Trophoblast cell (in vitro differentiated cells and primary cell): ENCODE results near the gene DNASE1L1.

Experiments used
- DNase-seq, 2 donors: peaks; one replicate each; pipeline ENCODE4 v3.0.0-alpha.2; 2016
- H2AFZ ChIP-seq: 2 replicates; pipeline ENCODE4 v1.6.1; 2013; ENCODE audit warnings: low read length, moderate library complexity, mild to moderate bottlenecking; ENCODE audit not compliant: insufficient read depth, poor library complexity
- H2AK5ac ChIP-seq: 2 replicates; pipeline ENCODE4 v1.6.1; 2013; ENCODE audit warnings: mild to moderate bottlenecking, low read length
- H2BK120ac ChIP-seq: 2 replicates; pipeline ENCODE4 v1.6.1; 2013; ENCODE audit warnings: low read length, mild to moderate bottlenecking, moderate library complexity; ENCODE audit not compliant: insufficient read depth, poor library complexity
- H2BK12ac ChIP-seq: 2 replicates; pipeline ENCODE4 v1.6.1; 2013; ENCODE audit warnings: mild to moderate bottlenecking, low read length, moderate library complexity
- H2BK5ac ChIP-seq: 2 replicates; pipeline ENCODE4 v1.6.1; 2013; ENCODE audit warnings: low read length, low read depth, moderate library complexity, mild to moderate bottlenecking; ENCODE audit not compliant: poor library complexity
- H3K14ac ChIP-seq: 2 replicates; pipeline ENCODE4 v1.6.1; 2013; ENCODE audit warnings: mild to moderate bottlenecking, low read length
- H3K18ac ChIP-seq: 2 replicates; pipeline ENCODE4 v1.6.1; 2013; ENCODE audit warnings: mild to moderate bottlenecking, low read length
- H3K23ac ChIP-seq: 2 replicates; pipeline ENCODE4 v1.6.1; 2013; ENCODE audit warnings: low read length
- H3K27ac ChIP-seq: 2 replicates; pipeline ENCODE4 v1.5.1; 2013; ENCODE audit warnings: low read depth, mild to moderate bottlenecking, inconsistent platforms, low read length, moderate library complexity
- H3K27me3 ChIP-seq: 2 replicates; pipeline ENCODE4 v1.6.1; 2013; ENCODE audit warnings: inconsistent platforms, mild to moderate bottlenecking, low read length, moderate library complexity; ENCODE audit not compliant: insufficient read depth
- H3K36me3 ChIP-seq, 2 experiments: 1 replicate in 1 of 2; 2 replicates in 1 of 2; pipeline ENCODE4 v1.6.1; 2013; ENCODE audit warnings: low read length in 2 of 2, mild to moderate bottlenecking in 2 of 2, moderate library complexity in 1 of 2; ENCODE audit not compliant: insufficient read depth in 2 of 2, control insufficient read depth in 1 of 2
- H3K4ac ChIP-seq: 2 replicates; pipeline ENCODE4 v1.6.1; 2013; ENCODE audit warnings: low read depth, mild to moderate bottlenecking, low read length, moderate library complexity
- H3K4me1 ChIP-seq, 2 experiments: 1 replicate in 1 of 2; 2 replicates in 1 of 2; pipeline ENCODE4 v1.6.1; 2013; ENCODE audit warnings: low read length in 2 of 2, mild to moderate bottlenecking in 2 of 2, moderate library complexity in 1 of 2; ENCODE audit not compliant: insufficient read depth in 2 of 2, control insufficient read depth in 1 of 2
- H3K4me2 ChIP-seq: 2 replicates; pipeline ENCODE4 v1.6.1; 2013; ENCODE audit warnings: inconsistent platforms, mild to moderate bottlenecking, low read length, moderate library complexity
- H3K4me3 ChIP-seq: 2 replicates; pipeline ENCODE4 v1.5.1; 2013; ENCODE audit warnings: mild to moderate bottlenecking, low read depth, low read length, inconsistent platforms
- H3K79me1 ChIP-seq: one replicate; pipeline ENCODE4 v1.6.1; 2013; ENCODE audit warnings: low read length
- H3K79me2 ChIP-seq: 2 replicates; pipeline ENCODE4 v1.6.1; 2013; ENCODE audit warnings: low read length, mild to moderate bottlenecking; ENCODE audit not compliant: control insufficient read depth, insufficient read depth, poor library complexity
- H3K9ac ChIP-seq: 2 replicates; pipeline ENCODE4 v1.6.1; 2013; ENCODE audit warnings: mild to moderate bottlenecking, low read length
- H3K9me3 ChIP-seq: 2 replicates; pipeline ENCODE4 v1.6.1; 2013; ENCODE audit warnings: low read depth, mild to moderate bottlenecking, control low read depth, inconsistent platforms, low read length; ENCODE audit not compliant: insufficient read depth
- H4K12ac ChIP-seq: 2 replicates; pipeline ENCODE4 v1.6.1; 2013; ENCODE audit warnings: low read depth, mild to moderate bottlenecking, low read length, moderate library complexity
- H4K8ac ChIP-seq: 2 replicates; pipeline ENCODE4 v1.6.1; 2013; ENCODE audit warnings: low read depth, mild to moderate bottlenecking, low read length, moderate library complexity
- H4K91ac ChIP-seq: one replicate; pipeline ENCODE4 v1.6.1; 2013; ENCODE audit warnings: low read depth, mild to moderate bottlenecking, low read length, moderate library complexity
- WGBS: extraction: QIAGEN DNeasy Blood & Tissue Kit; methylation state at CpG from one replicate; pipeline ENCODE4 v1.1.7; 2013; ENCODE audit warnings: missing lambda C conversion rate; ENCODE audit not compliant: insufficient read length, insufficient coverage; ENCODE audit errors: extremely low coverage; 5-methylcytosine and 5-hydroxymethylcytosine counted together

The DNASE1L1 gene

GRCh38 chrX:154450312-154450711 is 41.3 kb upstream of the DNASE1L1 start:
- Histone ChIP-seq H3K23ac (no peak overlapping the region), H4K8ac (no peak overlapping the region), H3K4me2 (no peak overlapping the region), H3K4ac (no peak overlapping the region), H3K79me1 (no peaks in the 10 kb centered on the region), H2BK5ac (no peak overlapping the region), H3K9me3 (no peaks in the 10 kb centered on the region), H3K36me3 (peaks cover 48 to 65% of the 10 kb centered on the region in 2 experiments), H2BK12ac (no peak overlapping the region), H3K27me3 (no peaks in the 10 kb centered on the region), H2AK5ac (no peak overlapping the region), H3K27ac (no peak overlapping the region), H2BK120ac (no peak overlapping the region), H3K9ac (no peak overlapping the region), H4K12ac (no peak overlapping the region), H3K4me1 (peaks cover 0 to 3% of the 10 kb centered on the region in 2 experiments), H3K14ac (no peak overlapping the region), H3K79me2 (no peaks in the 10 kb centered on the region), H4K91ac (no peak overlapping the region), H3K4me3 (no peak overlapping the region), H3K18ac (no peak overlapping the region), H2AFZ (no peak overlapping the region)
- DNase-seq = no peak
- WGBS = no CpG with 5 or more reads among the region's 17 CpGs

DNA sequence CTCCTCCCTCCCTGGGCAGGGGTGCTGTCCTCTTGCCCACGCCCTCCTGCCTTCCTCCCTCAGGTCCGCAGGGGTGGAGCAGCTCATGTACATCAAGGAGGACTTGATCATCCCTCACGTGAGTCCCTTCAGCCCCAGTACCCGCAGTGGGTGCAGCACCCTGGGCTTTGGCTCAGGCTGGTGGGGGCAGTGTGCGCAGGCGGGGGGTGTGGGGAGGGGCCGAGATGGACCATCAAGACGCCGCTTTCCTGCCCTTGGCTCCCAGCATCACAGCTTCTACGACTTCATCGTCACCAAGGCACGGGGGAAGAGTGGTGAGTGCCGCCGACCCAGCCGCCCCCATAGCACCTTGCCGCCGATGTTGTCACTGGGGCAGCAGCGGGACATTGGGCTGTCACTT is 40.6 kb upstream of the DNASE1L1 start:
- Histone ChIP-seq H4K8ac (no peak overlapping the region), H2BK12ac (no peak overlapping the region), H4K12ac (no peak overlapping the region), H3K9ac (no peak overlapping the region), H3K4me1 (peaks cover 4 to 9% of the 10 kb centered on the region in 2 experiments), H3K79me2 (peaks cover 3% of the 10 kb centered on the region), H2AFZ (no peak overlapping the region), H3K27me3 (no peaks in the 10 kb centered on the region), H4K91ac (no peak overlapping the region), H3K36me3 (peaks cover 48 to 65% of the 10 kb centered on the region in 2 experiments), H3K9me3 (no peaks in the 10 kb centered on the region), H3K79me1 (peaks cover 3% of the 10 kb centered on the region), H3K23ac (no peak overlapping the region), H3K4me2 (no peak overlapping the region), H3K18ac (no peak overlapping the region), H2AK5ac (no peak overlapping the region), H3K4ac (no peak overlapping the region), H3K27ac (no peak overlapping the region), H2BK5ac (no peak overlapping the region), H2BK120ac (no peak overlapping the region), H3K4me3 (no peak overlapping the region), H3K14ac (no peak overlapping the region)
- WGBS = no CpG with 5 or more reads among the region's 18 CpGs
- no peak for DNase-seq

GRCh38 chrX:154448484-154448883 is 39.4 kb upstream of the DNASE1L1 start:
- no peaks in the 10 kb centered on the region for H3K27me3 ChIP-seq
- DNase-seq = no peak
- no peaks in the 10 kb centered on the region for H3K9me3 ChIP-seq
- no peak overlapping the region for H4K8ac ChIP-seq
- H2AFZ ChIP-seq = no peak overlapping the region
- no peak overlapping the region for H4K12ac ChIP-seq
- no peak overlapping the region for H3K18ac ChIP-seq
- H4K91ac ChIP-seq = no peak overlapping the region
- H2BK12ac ChIP-seq = no peak overlapping the region
- H3K36me3 ChIP-seq = peaks cover 48 to 65% of the 10 kb centered on the region in 2 experiments
- H3K4ac ChIP-seq = no peak overlapping the region
- WGBS = no CpG with 5 or more reads among the region's 14 CpGs
- peaks cover 6 to 12% of the 10 kb centered on the region in 2 experiments for H3K4me1 ChIP-seq
- H3K4me3 ChIP-seq = no peak overlapping the region
- no peak overlapping the region for H3K4me2 ChIP-seq
- no peak overlapping the region for H2AK5ac ChIP-seq
- H3K23ac ChIP-seq = no peak overlapping the region
- no peak overlapping the region for H3K9ac ChIP-seq
- no peak overlapping the region for H3K27ac ChIP-seq
- no peak overlapping the region for H2BK5ac ChIP-seq
- peaks cover 7% of the 10 kb centered on the region for H3K79me2 ChIP-seq
- H3K14ac ChIP-seq = no peak overlapping the region
- peaks cover 12% of the 10 kb centered on the region for H3K79me1 ChIP-seq
- H2BK120ac ChIP-seq = no peak overlapping the region

GRCh38 chrX:154446430-154446829 is 37.4 kb upstream of the DNASE1L1 start:
- H3K4me2 ChIP-seq = no peak overlapping the region
- no peak overlapping the region for H3K27ac ChIP-seq
- no peak overlapping the region for H4K8ac ChIP-seq
- DNase-seq = no peak
- H3K79me2 ChIP-seq = peaks cover 7% of the 10 kb centered on the region
- no peak overlapping the region for H2AK5ac ChIP-seq
- no peak overlapping the region for H4K12ac ChIP-seq
- no peak overlapping the region for H4K91ac ChIP-seq
- H3K18ac ChIP-seq = no peak overlapping the region
- no peak overlapping the region for H3K4ac ChIP-seq
- no peak overlapping the region for H2AFZ ChIP-seq
- no peaks in the 10 kb centered on the region for H3K27me3 ChIP-seq
- H2BK120ac ChIP-seq = no peak overlapping the region
- H3K79me1 ChIP-seq = peaks cover 13% of the 10 kb centered on the region
- no CpG with 5 or more reads among the region's 12 CpGs for WGBS
- H3K4me3 ChIP-seq = no peak overlapping the region
- H3K9me3 ChIP-seq = no peaks in the 10 kb centered on the region
- H3K4me1 ChIP-seq = peaks cover 6 to 14% of the 10 kb centered on the region in 2 experiments
- H2BK5ac ChIP-seq = no peak overlapping the region
- no peak overlapping the region for H3K9ac ChIP-seq
- H3K36me3 ChIP-seq = peaks cover 62 to 75% of the 10 kb centered on the region in 2 experiments
- no peak overlapping the region for H3K23ac ChIP-seq
- no peak overlapping the region for H2BK12ac ChIP-seq
- no peak overlapping the region for H3K14ac ChIP-seq
